OCI-LY7 (cell line): Measurements from ENCODE around the gene CCDC190. TPM values are rescaled to one million over a fixed set of nuclear protein-coding genes. Genes with fewer than 3 reads are reported as not detected.

Experiments used
- BruUV-seq: library from RNA; stranded (reverse); fragments of 400-500 nt; replicated peaks from 2 replicates; lab custom pipeline; 2021; lab: Mats Ljungman, UMichigan
- CTCF ChIA-PET: fragments of 300-600 bp; sonication (Branson Sonifier 250); formaldehyde crosslinking; loops from one replicate; lab custom pipeline; 2022; ENCODE audit warnings: antibody characterized with exemption; ENCODE audit not compliant: unreplicated experiment; lab: Charles Lee
- POLR2A ChIA-PET: fragments of 300-600 bp; sonication (Branson Sonifier 250); formaldehyde crosslinking; loops from one replicate; lab custom pipeline; 2022; ENCODE audit warnings: antibody characterized with exemption; lab: Charles Lee
- DNase-seq: peaks from one replicate; pipeline ENCODE4 v3.0.0-alpha.2; 2015; ENCODE audit warnings: low spot score
- H2AFZ ChIP-seq: fragments of 200-600 bp; sonication (generic), shearing (Covaris generic); 2 replicates; pipeline ENCODE4 v1.6.1; 2014; ENCODE audit warnings: mild to moderate bottlenecking, antibody characterized with exemption, low read length, moderate library complexity
- H3K27ac ChIP-seq: fragments of 200-600 bp; sonication (generic); 2 replicates; pipeline ENCODE4 v1.5.1; 2014; ENCODE audit warnings: mixed run types, low read depth, mild to moderate bottlenecking, moderate library complexity, low read length, inconsistent platforms; ENCODE audit not compliant: poor library complexity, severe bottlenecking
- H3K36me3 ChIP-seq: fragments of 200-600 bp; sonication (generic); 2 replicates; pipeline ENCODE4 v1.6.1; 2014; ENCODE audit warnings: mild to moderate bottlenecking, antibody characterized with exemption, low read length, moderate library complexity, mixed read lengths; ENCODE audit not compliant: insufficient read depth
- H3K4me1 ChIP-seq: fragments of 200-600 bp; sonication (generic); 2 replicates; pipeline ENCODE4 v1.5.1; 2014; ENCODE audit warnings: mild to moderate bottlenecking, low read length; ENCODE audit not compliant: insufficient read depth, poor library complexity, severe bottlenecking
- H3K4me2 ChIP-seq: fragments of 200-600 bp; sonication (generic); 2 replicates; pipeline ENCODE4 v1.6.1; 2014; ENCODE audit warnings: mild to moderate bottlenecking, low read length
- H3K4me3 ChIP-seq: fragments of 200-600 bp; sonication (generic); 2 replicates; pipeline ENCODE4 v1.5.1; 2014; ENCODE audit warnings: mild to moderate bottlenecking, low read depth, low read length; ENCODE audit not compliant: poor library complexity, severe bottlenecking
- H3K79me2 ChIP-seq: fragments of 200-600 bp; sonication (generic); 2 replicates; pipeline ENCODE4 v1.6.1; 2016; ENCODE audit warnings: low read depth, mild to moderate bottlenecking, low read length, moderate library complexity, mixed read lengths; ENCODE audit not compliant: insufficient read depth
- H3K9me2 ChIP-seq: fragments of 200-600 bp; sonication (generic); 2 replicates; pipeline ENCODE4 v1.6.1; 2016; ENCODE audit warnings: mild to moderate bottlenecking, low read length, mixed read lengths; ENCODE audit not compliant: insufficient read depth
- H3K9me3 ChIP-seq: fragments of 200-600 bp; sonication (generic); 2 replicates; pipeline ENCODE4 v1.6.1; 2014; ENCODE audit warnings: mild to moderate bottlenecking, mixed run types, low read length, mixed read lengths
- H4K20me1 ChIP-seq: fragments of 200-600 bp; sonication (generic); 2 replicates; pipeline ENCODE4 v1.6.1; 2014; ENCODE audit warnings: mild to moderate bottlenecking, antibody characterized with exemption, low read length, moderate library complexity, mixed read lengths; ENCODE audit not compliant: insufficient read depth
- CTCF ChIP-seq: fragments of 200-600 bp; sonication (generic); conservative IDR thresholded peaks from 2 replicates; pipeline ENCODE4 v1.5.1; 2014; ENCODE audit warnings: mild to moderate bottlenecking, antibody characterized with exemption, low read length, moderate library complexity, mixed read lengths
- EZH2phosphoT487 ChIP-seq: fragments of 200-600 bp; sonication (generic); IDR thresholded peaks from 2 replicates; pipeline ENCODE4 v1.6.1; 2018; ENCODE audit warnings: low read depth, borderline replicate concordance, mild to moderate bottlenecking, mixed run types, antibody characterized with exemption, low read length, moderate library complexity, mixed read lengths
- intact Hi-C: fragments of 100-400 bp; cut with micrococcal nuclease; formaldehyde crosslinking; loops from one replicate; pipeline ENCODE4 v1.10.0; 2022; ENCODE audit not compliant: unreplicated experiment
- total RNA-seq, 2 experiments: library from RNA; depleted of rRNA in 1 of 2; stranded (reverse); fragments of >200 nt in 1 of 2; shearing (Covaris generic) in 1 of 2; gene quantifications; 2 replicates each; pipeline ENCODE4 v1.2.3, GENCODE V29; 2014 to 2022

Gene CCDC190
- total RNA-seq, 2 experiments from 2014 or later: not detected

GRCh38 chr1:162902416-162902815 lies 41.4 kb upstream of the CCDC190 start:
- Histone ChIP-seq H3K9me3 (no peaks in the 10 kb centered on the region), H3K4me2 (no peak overlapping the region), H3K36me3 (no peaks in the 10 kb centered on the region), H3K9me2 (no peaks in the 10 kb centered on the region), H4K20me1 (no peaks in the 10 kb centered on the region), H3K79me2 (no peaks in the 10 kb centered on the region), H3K27ac (no peak overlapping the region), H3K4me3 (no peak overlapping the region), H3K4me1 (no peaks in the 10 kb centered on the region), H2AFZ (no peak overlapping the region)
- CTCF ChIA-PET: no interaction called here
- POLR2A ChIA-PET: interaction anchor here (0.6 to 1.0 kb wide), 2 partner anchors 24 to 128 kb away, joined by 3 to 4 read pairs; no protein-coding TSS in a partner anchor
- no peak for TF ChIP-seq EZH2phosphoT487
- no peak for TF ChIP-seq CTCF
- intact Hi-C loops: no loop called here
- BruUV-seq: no TSS peak
- DNase-seq: no peak

DNA sequence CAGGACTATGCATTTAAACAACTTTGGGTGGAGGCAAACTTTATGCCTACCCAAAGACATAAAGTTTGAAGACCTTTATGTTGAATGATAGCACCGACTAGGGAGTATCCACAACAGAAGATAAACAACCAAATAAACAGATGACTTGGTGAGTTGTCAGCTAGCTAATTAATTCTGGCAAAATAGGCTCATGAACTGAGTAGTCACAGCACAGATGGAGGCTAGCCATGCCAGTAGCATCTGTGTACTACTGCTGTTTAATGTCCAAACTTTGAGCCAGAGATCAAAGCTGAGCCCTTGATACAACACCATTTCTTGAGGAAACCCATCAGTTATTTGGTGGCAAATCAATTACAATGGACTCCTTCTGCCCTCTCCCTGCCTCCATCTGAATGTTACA lies 40.3 kb upstream of the CCDC190 start:
- no peaks in the 10 kb centered on the region for H3K9me3 ChIP-seq
- no peaks in the 10 kb centered on the region for H3K4me1 ChIP-seq
- ChIA-PET POLR2A (no interaction called here), CTCF (no interaction called here)
- no peak overlapping the region for H3K27ac ChIP-seq
- no peaks in the 10 kb centered on the region for H3K9me2 ChIP-seq
- BruUV-seq: no TSS peak
- H3K36me3 ChIP-seq: no peaks in the 10 kb centered on the region
- no peaks in the 10 kb centered on the region for H3K79me2 ChIP-seq
- TF ChIP-seq CTCF (no peak), EZH2phosphoT487 (no peak)
- no peak overlapping the region for H3K4me2 ChIP-seq
- intact Hi-C loops: no loop called here
- DNase-seq: no peak
- no peak overlapping the region for H2AFZ ChIP-seq
- no peaks in the 10 kb centered on the region for H4K20me1 ChIP-seq
- no peak overlapping the region for H3K4me3 ChIP-seq

DNA sequence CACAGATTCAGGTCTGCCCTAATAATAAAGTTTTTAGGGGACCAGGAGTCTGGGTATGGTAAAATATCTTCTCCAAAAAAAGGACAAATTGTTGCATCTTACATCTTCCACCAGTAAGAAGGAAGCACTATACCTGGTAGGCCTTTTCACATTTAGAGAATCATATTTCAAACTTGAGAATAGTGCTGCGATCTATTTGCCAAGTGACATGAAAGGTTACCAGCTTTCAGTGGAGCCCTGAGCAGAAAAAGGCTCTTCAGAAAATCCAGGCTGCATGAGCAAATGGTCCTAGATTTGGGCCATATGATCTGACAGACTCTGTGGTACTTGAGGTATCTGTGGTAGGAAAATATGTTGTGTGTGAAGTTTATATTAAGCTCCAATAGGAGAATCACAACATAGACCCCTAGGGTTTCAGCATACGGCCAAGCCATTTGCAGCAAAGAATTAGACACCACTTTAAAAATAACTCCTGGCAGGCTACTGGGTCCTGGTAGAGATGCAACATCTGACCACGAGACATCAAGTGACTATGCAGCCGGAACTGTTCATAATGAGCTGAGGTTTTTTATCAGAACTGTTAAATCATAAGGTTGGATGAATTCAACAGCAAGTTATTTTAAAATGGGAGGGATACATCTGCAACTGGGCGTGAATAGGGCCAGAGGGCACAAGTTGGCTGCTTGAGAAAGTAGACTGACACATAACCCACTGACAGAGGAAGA lies 38.6 kb upstream of the CCDC190 start:
- Histone ChIP-seq H3K27ac (no peak overlapping the region), H3K4me2 (no peak overlapping the region), H3K9me2 (no peaks in the 10 kb centered on the region), H3K4me1 (no peaks in the 10 kb centered on the region), H4K20me1 (no peaks in the 10 kb centered on the region), H3K4me3 (no peak overlapping the region), H3K36me3 (no peaks in the 10 kb centered on the region), H3K79me2 (no peaks in the 10 kb centered on the region), H3K9me3 (no peaks in the 10 kb centered on the region), H2AFZ (no peak overlapping the region)
- CTCF ChIA-PET: no interaction called here
- BruUV-seq: no TSS peak
- POLR2A ChIA-PET: no interaction called here
- intact Hi-C loops: no loop called here
- no peak for DNase-seq
- no peak for TF ChIP-seq EZH2phosphoT487
- TF ChIP-seq CTCF: no peak
